Mesenchymal stem cell (in vitro differentiated cells and primary cell): Measurements from ENCODE around the gene ABCC6.

Experiments
- DNase-seq: peaks from one replicate; pipeline ENCODE4 v3.0.0-alpha.2; 2013
- H2AFZ ChIP-seq: one replicate; pipeline ENCODE4 v1.6.1; 2013; ENCODE audit warnings: low read depth, mild to moderate bottlenecking, control low read depth, inconsistent platforms, low read length, moderate library complexity
- H2AK5ac ChIP-seq: 2 replicates; pipeline ENCODE4 v1.6.1; 2013; ENCODE audit warnings: low read length, moderate library complexity, mild to moderate bottlenecking, inconsistent platforms; ENCODE audit not compliant: severe bottlenecking
- H2BK120ac ChIP-seq: one replicate; pipeline ENCODE4 v1.6.1; 2013; ENCODE audit warnings: low read depth, mild to moderate bottlenecking, inconsistent platforms, low read length, moderate library complexity
- H2BK12ac ChIP-seq, 2 experiments: one replicate each; pipeline ENCODE4 v1.6.1; 2013; ENCODE audit warnings: inconsistent platforms in 2 of 2, low read length in 2 of 2, mild to moderate bottlenecking in 2 of 2, moderate library complexity in 2 of 2, control low read depth in 1 of 2
- H2BK15ac ChIP-seq: one replicate; pipeline ENCODE4 v1.6.1; 2013; ENCODE audit warnings: mild to moderate bottlenecking, low read depth, inconsistent platforms; ENCODE audit not compliant: poor library complexity, severe bottlenecking
- H2BK5ac ChIP-seq: 2 replicates; pipeline ENCODE4 v1.6.1; 2013; ENCODE audit warnings: low read depth, mild to moderate bottlenecking, low read length, control low read depth, inconsistent platforms; ENCODE audit not compliant: poor library complexity, severe bottlenecking
- H3K14ac ChIP-seq, 2 experiments: one replicate each; pipeline ENCODE4 v1.6.1; 2013; ENCODE audit warnings: inconsistent platforms in 2 of 2, low read length in 2 of 2, control low read depth in 1 of 2, mild to moderate bottlenecking in 1 of 2, moderate library complexity in 1 of 2
- H3K18ac ChIP-seq, 2 experiments: one replicate each; pipeline ENCODE4 v1.6.1; 2013; ENCODE audit warnings: inconsistent platforms in 2 of 2, low read length in 2 of 2, control low read depth in 1 of 2, low read depth in 1 of 2, mild to moderate bottlenecking in 1 of 2
- H3K23ac ChIP-seq, 2 experiments: one replicate each; pipeline ENCODE4 v1.6.1; 2013; ENCODE audit warnings: inconsistent platforms in 2 of 2, low read length in 2 of 2, mild to moderate bottlenecking in 2 of 2, moderate library complexity in 2 of 2, control low read depth in 1 of 2
- H3K27ac ChIP-seq: 2 replicates; pipeline ENCODE4 v1.5.1; 2013; ENCODE audit warnings: mild to moderate bottlenecking, moderate library complexity, low read length, control low read depth, inconsistent platforms; ENCODE audit not compliant: poor library complexity, severe bottlenecking
- H3K27me3 ChIP-seq, 2 experiments: 2 replicates each; pipeline versions ENCODE4 v1.6.1 to v1.7.0; 2013; ENCODE audit warnings: low read length in 2 of 2, mild to moderate bottlenecking in 2 of 2, moderate library complexity in 2 of 2, control low read depth in 1 of 2, inconsistent platforms in 1 of 2; ENCODE audit not compliant: control insufficient read depth in 1 of 2, insufficient read depth in 1 of 2
- H3K36me3 ChIP-seq, 2 experiments: 2 replicates each; pipeline versions ENCODE4 v1.6.1 to v1.7.0; 2013; ENCODE audit warnings: low read length in 2 of 2, control low read depth in 1 of 2, inconsistent platforms in 1 of 2, low read depth in 1 of 2, mild to moderate bottlenecking in 1 of 2; ENCODE audit not compliant: insufficient read depth in 2 of 2, control insufficient read depth in 1 of 2
- H3K4ac ChIP-seq, 2 experiments: one replicate each; pipeline ENCODE4 v1.6.1; 2013; ENCODE audit warnings: inconsistent platforms in 2 of 2, low read length in 2 of 2, mild to moderate bottlenecking in 2 of 2, moderate library complexity in 2 of 2, control low read depth in 1 of 2, low read depth in 1 of 2
- H3K4me1 ChIP-seq: 2 replicates; pipeline ENCODE4 v1.6.1; 2013; ENCODE audit warnings: low read depth, low read length, control low read depth; ENCODE audit not compliant: control insufficient read depth, insufficient read depth
- H3K4me2 ChIP-seq: 2 replicates; pipeline ENCODE4 v1.6.1; 2013; ENCODE audit warnings: low read length, mild to moderate bottlenecking, inconsistent platforms; ENCODE audit not compliant: poor library complexity, severe bottlenecking
- H3K4me3 ChIP-seq, 2 experiments: 2 replicates each; pipeline versions ENCODE4 v1.5.1 to v1.7.0; 2013; ENCODE audit warnings: low read length in 2 of 2, mild to moderate bottlenecking in 2 of 2, control low read depth in 1 of 2, low read depth in 1 of 2; ENCODE audit not compliant: insufficient read depth in 1 of 2
- H3K79me1 ChIP-seq: replicated peaks from 2 replicates; pipeline ENCODE4 v1.6.1; 2013; ENCODE audit warnings: mild to moderate bottlenecking, control low read depth, low read length, inconsistent platforms; ENCODE audit not compliant: poor library complexity, severe bottlenecking
- H3K9ac ChIP-seq: 2 replicates; pipeline ENCODE4 v1.7.0; 2013; ENCODE audit warnings: mild to moderate bottlenecking, low read length, moderate library complexity
- H3K9me3 ChIP-seq: 2 replicates; pipeline ENCODE4 v1.7.0; 2013; ENCODE audit warnings: mild to moderate bottlenecking, low read length; ENCODE audit not compliant: control insufficient read depth
- H4K8ac ChIP-seq: one replicate; pipeline ENCODE4 v1.6.1; 2013; ENCODE audit warnings: inconsistent platforms, mild to moderate bottlenecking, low read length, moderate library complexity
- H4K91ac ChIP-seq: one replicate; pipeline ENCODE4 v1.6.1; 2013; ENCODE audit warnings: mild to moderate bottlenecking, low read length, inconsistent platforms
- WGBS: methylation state at CpG from one replicate; pipeline ENCODE4 v1.1.7; 2013; ENCODE audit warnings: mixed read lengths; 5-methylcytosine and 5-hydroxymethylcytosine counted together

The ABCC6 gene

GRCh38 chr16:16124438-16124837, 98.9 kb downstream of the ABCC6 start:
- peaks cover 47 to 84% of the 10 kb centered on the region in 2 experiments for H3K36me3 ChIP-seq
- peaks cover 16% of the 10 kb centered on the region for H3K9me3 ChIP-seq
- H2BK120ac ChIP-seq = no peak overlapping the region
- no peak overlapping the region for H3K4ac ChIP-seq
- no peak for DNase-seq
- H3K18ac ChIP-seq = no peak overlapping the region
- no peak overlapping the region for H2AK5ac ChIP-seq
- no peak overlapping the region for H2BK12ac ChIP-seq
- H2BK5ac ChIP-seq = no peak overlapping the region
- no peak overlapping the region for H2BK15ac ChIP-seq
- H3K79me1 ChIP-seq = peaks cover 1% of the 10 kb centered on the region
- no peak overlapping the region for H3K27ac ChIP-seq
- no peak overlapping the region for H4K8ac ChIP-seq
- H3K27me3 ChIP-seq = no peaks in the 10 kb centered on the region
- H3K23ac ChIP-seq = no peak overlapping the region
- H2AFZ ChIP-seq = no peak overlapping the region
- WGBS = 98% methylated on average over 10 of the region's 10 CpGs
- no peak overlapping the region for H3K4me2 ChIP-seq
- no peak overlapping the region for H3K14ac ChIP-seq
- H3K4me3 ChIP-seq = no peak overlapping the region
- no peak overlapping the region for H4K91ac ChIP-seq
- H3K9ac ChIP-seq = no peak overlapping the region
- peaks cover 3% of the 10 kb centered on the region for H3K4me1 ChIP-seq

DNA sequence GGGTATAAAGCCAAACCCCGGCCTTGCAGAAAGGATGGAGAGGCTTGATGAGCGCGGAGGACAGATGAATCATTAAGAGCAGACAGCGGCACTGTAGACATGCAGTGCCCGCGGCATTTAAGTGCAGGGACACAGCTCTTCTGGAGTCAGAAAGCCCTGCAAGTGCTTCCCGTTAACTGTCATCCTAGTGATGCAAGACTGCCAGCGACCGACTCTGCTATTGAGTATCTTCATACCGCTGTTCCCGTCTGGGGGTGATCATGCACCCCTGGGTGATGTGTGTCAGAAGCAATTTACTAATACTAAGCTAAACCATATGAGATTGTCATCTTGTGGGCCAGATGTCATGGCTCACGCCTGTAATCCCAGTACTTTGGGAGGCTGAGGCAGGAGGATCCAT, 101.0 kb downstream of the ABCC6 start:
- H3K14ac ChIP-seq = no peak overlapping the region
- no peak overlapping the region for H3K9ac ChIP-seq
- H2AFZ ChIP-seq = no peak overlapping the region
- H3K18ac ChIP-seq = no peak overlapping the region
- H3K27ac ChIP-seq = no peak overlapping the region
- H2AK5ac ChIP-seq = no peak overlapping the region
- H2BK12ac ChIP-seq = no peak overlapping the region
- no peaks in the 10 kb centered on the region for H3K27me3 ChIP-seq
- no peak overlapping the region for H2BK5ac ChIP-seq
- H3K9me3 ChIP-seq = peaks cover 22% of the 10 kb centered on the region
- H3K4me2 ChIP-seq = no peak overlapping the region
- H3K23ac ChIP-seq = no peak overlapping the region
- H3K4ac ChIP-seq = no peak overlapping the region
- H2BK120ac ChIP-seq = no peak overlapping the region
- no peak for DNase-seq
- H3K79me1 ChIP-seq = peaks cover 1% of the 10 kb centered on the region
- H4K8ac ChIP-seq = no peak overlapping the region
- WGBS = 98% methylated on average over 9 of the region's 12 CpGs
- no peak overlapping the region for H2BK15ac ChIP-seq
- no peak overlapping the region for H4K91ac ChIP-seq
- H3K4me3 ChIP-seq = no peak overlapping the region
- peaks cover 2% of the 10 kb centered on the region for H3K4me1 ChIP-seq
- H3K36me3 ChIP-seq = peaks cover 52 to 90% of the 10 kb centered on the region in 2 experiments

DNA sequence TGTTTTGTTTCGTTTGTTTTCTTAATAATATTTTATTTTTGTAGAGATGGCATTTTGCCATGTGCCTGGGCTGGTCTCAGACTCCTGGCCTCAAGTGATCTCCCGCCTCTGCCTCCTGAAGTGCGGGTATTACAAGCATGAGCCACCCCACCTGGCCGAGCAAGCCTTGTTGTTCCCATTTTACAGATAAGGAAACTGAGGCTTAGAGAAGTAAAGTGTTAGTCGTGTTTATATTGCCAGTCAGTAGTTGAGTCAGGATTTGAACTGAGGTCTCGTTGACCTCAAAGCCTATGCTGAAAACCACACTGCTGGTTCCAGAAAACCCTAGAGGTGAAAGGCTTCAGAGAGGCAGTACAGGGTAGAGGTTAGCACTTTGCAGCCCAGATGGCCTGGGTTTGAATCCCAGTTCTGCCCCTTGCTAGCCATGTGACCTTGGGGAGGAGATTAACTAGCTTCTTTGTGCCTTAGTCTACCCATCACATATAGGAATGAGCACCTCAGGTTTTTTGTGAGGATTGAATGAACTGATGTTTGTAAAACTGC, 102.0 kb downstream of the ABCC6 start:
- no peak overlapping the region for H2BK12ac ChIP-seq
- no peak for DNase-seq
- H3K4me1 ChIP-seq = peaks cover 2% of the 10 kb centered on the region
- no peak overlapping the region for H3K27ac ChIP-seq
- H3K18ac ChIP-seq = no peak overlapping the region
- no peak overlapping the region for H2BK120ac ChIP-seq
- no peak overlapping the region for H4K8ac ChIP-seq
- no peak overlapping the region for H3K14ac ChIP-seq
- H3K4me2 ChIP-seq = no peak overlapping the region
- H3K27me3 ChIP-seq = no peaks in the 10 kb centered on the region
- no peak overlapping the region for H2BK5ac ChIP-seq
- peaks cover 55 to 92% of the 10 kb centered on the region in 2 experiments for H3K36me3 ChIP-seq
- H4K91ac ChIP-seq = no peak overlapping the region
- H3K23ac ChIP-seq = no peak overlapping the region
- no peak overlapping the region for H3K9ac ChIP-seq
- peaks cover 22% of the 10 kb centered on the region for H3K9me3 ChIP-seq
- no peak overlapping the region for H3K4ac ChIP-seq
- peaks cover 1% of the 10 kb centered on the region for H3K79me1 ChIP-seq
- H2AK5ac ChIP-seq = no peak overlapping the region
- no peak overlapping the region for H2BK15ac ChIP-seq
- no peak overlapping the region for H3K4me3 ChIP-seq
- no peak overlapping the region for H2AFZ ChIP-seq
- 99% methylated on average over 6 of the region's 6 CpGs for WGBS

DNA sequence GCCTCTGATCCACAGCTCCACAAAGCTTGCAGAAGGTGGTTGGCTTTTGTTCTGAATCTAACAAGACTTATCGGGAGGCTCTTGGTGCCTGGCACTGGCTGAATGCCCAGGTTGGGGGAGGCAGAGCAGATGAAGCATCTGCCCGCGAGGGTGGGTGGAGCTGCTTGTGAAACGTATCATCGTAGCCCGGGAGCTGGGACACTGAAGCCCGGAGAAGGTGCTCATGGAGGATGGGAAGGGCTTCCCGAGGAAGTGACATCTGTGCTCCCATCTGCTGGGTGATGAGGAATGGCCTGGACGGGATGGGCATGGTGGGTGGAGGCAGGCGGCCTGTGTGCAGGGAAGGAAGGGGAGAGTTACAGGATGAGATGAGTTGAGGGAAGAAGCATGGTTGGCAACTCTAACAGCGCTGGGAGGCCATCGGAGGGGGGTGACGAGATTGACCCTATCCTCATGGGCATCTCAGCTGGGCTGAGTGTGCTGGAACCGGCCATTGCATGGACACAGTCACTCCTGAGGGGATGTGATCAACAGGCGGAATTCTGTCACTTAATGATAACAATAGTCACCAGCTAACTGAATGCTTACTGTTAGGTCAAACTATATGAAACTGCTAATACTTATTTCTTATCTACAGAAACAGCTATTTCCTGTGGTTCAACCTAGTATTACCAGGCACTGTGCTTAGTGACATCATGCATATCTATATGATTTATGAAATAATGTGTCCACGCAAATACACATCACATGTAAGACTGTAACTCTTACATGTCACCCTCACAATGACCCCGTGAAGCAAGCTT, 102.7 kb downstream of the ABCC6 start:
- H4K91ac ChIP-seq = no peak overlapping the region
- no peak overlapping the region for H2BK12ac ChIP-seq
- no peak overlapping the region for H2BK120ac ChIP-seq
- H3K4me2 ChIP-seq = no peak overlapping the region
- no peak overlapping the region for H3K23ac ChIP-seq
- H3K27ac ChIP-seq = no peak overlapping the region
- no peak overlapping the region for H4K8ac ChIP-seq
- H3K9me3 ChIP-seq = peaks cover 22% of the 10 kb centered on the region
- no peak overlapping the region for H3K4me3 ChIP-seq
- H2AFZ ChIP-seq = no peak overlapping the region
- H3K79me1 ChIP-seq = peaks cover 1% of the 10 kb centered on the region
- H3K9ac ChIP-seq = no peak overlapping the region
- H3K36me3 ChIP-seq = peaks cover 54 to 89% of the 10 kb centered on the region in 2 experiments
- H2BK5ac ChIP-seq = no peak overlapping the region
- no peak overlapping the region for H3K4ac ChIP-seq
- H3K27me3 ChIP-seq = no peaks in the 10 kb centered on the region
- WGBS = 96% methylated on average over 14 of the region's 17 CpGs
- H2BK15ac ChIP-seq = no peak overlapping the region
- H3K4me1 ChIP-seq = peaks cover 2% of the 10 kb centered on the region
- DNase-seq = no peak
- H2AK5ac ChIP-seq = no peak overlapping the region
- H3K14ac ChIP-seq = no peak overlapping the region
- H3K18ac ChIP-seq = no peak overlapping the region
